Placental epithelial cell (primary cell): ENCODE data around the gene SPINK6. TPM values are rescaled to one million over a fixed set of nuclear protein-coding genes. Genes with fewer than 3 reads are reported as not detected.

Source experiments
- small RNA-seq: library from RNA; depleted of rRNA; stranded (forward); fragments of <200 nt; gene quantifications from one replicate; pipeline ENCODE3, GENCODE V24; 2012
- total RNA-seq: library from RNA; depleted of rRNA; stranded (reverse); fragments of >200 nt; gene quantifications from 2 replicates; pipeline ENCODE4 v1.2.3, GENCODE V29; 2012

SPINK6 gene, protein sequence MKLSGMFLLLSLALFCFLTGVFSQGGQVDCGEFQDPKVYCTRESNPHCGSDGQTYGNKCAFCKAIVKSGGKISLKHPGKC
- 0.39 TPM in 1 of 2 replicates, not detected in the other for total RNA-seq

GRCh38 chr5:148202531-148203203 is at the start of gene SPINK6:
TSS of gene SPINK6 (plus strand) at chr5:148203042. CDS start at chr5:148203097, 55 bp downstream.

GRCh38 chr5:148168246-148168645 is 34.6 kb upstream of the SPINK6 start, which contains the start of gene SPINK14:
TSS of gene SPINK14 (plus strand) at chr5:148168546. CDS start at chr5:148169733, 1,187 bp downstream.

GRCh38 chr5:148238418-148238794 is 35.6 kb downstream of the SPINK6 start, which contains the start of gene MARCOL:
TSS of gene MARCOL (plus strand) at chr5:148238525. CDS start at chr5:148238598, 73 bp downstream.

Small RNAs within 50 kb of the gene (small RNA-seq; reads per million reads assigned to genes)
- not detected for gene HMGN1P16

Other genes with a start within 250 kb of the SPINK6 start
- not detected in 2 replicates for gene SPINK5, start 139.1 kb upstream of the SPINK6 start, total RNA-seq
- not detected in 2 replicates for gene SPINK14, start 34.5 kb upstream of the SPINK6 start, total RNA-seq
- not detected in 2 replicates for gene MARCOL, start 35.5 kb downstream of the SPINK6 start, total RNA-seq
- not detected in 2 replicates for gene SPINK13, start 65.8 kb downstream of the SPINK6 start, total RNA-seq
- not detected in 2 replicates for gene SPINK7, start 109.4 kb downstream of the SPINK6 start, total RNA-seq
- not detected in 2 replicates for gene SPINK9, start 132.5 kb downstream of the SPINK6 start, total RNA-seq
- gene FBXO38, start 180.9 kb downstream of the SPINK6 start, total RNA-seq = 61.7 and 72.2 TPM in 2 replicates